DND-41 (cell line): ENCODE results near the gene EFR3B.
A peak's percentile ranks its signal among the peaks of the same experiment; 100 is the strongest.

Experiments used
- ATAC-seq: fragments of 200-7000 bp; cut with Tn5 transposase; 3 replicates; pipeline ENCODE4 v1.9.1; 2021; ENCODE audit warnings: low read depth; ENCODE audit not compliant: insufficient read depth
- DNase-seq: peaks from one replicate; pipeline ENCODE4 v3.0.0-alpha.2; 2020
- H2AFZ ChIP-seq: 2 replicates; pipeline ENCODE4 v1.6.0; 2012; ENCODE audit warnings: low read depth, low read length
- H3K27ac ChIP-seq: 2 replicates; pipeline ENCODE4 v1.5.1; 2012; ENCODE audit warnings: low read length, inconsistent platforms
- H3K27me3 ChIP-seq: fragments of 200-600 bp; sonication (generic); 2 replicates; pipeline ENCODE4 v1.6.0; 2012; ENCODE audit warnings: low read length, mild to moderate bottlenecking, inconsistent platforms; ENCODE audit not compliant: insufficient read depth, poor library complexity
- H3K36me3 ChIP-seq: 2 replicates; pipeline ENCODE4 v1.5.1; 2012; ENCODE audit warnings: low read length, inconsistent platforms; ENCODE audit not compliant: insufficient read depth
- H3K4me1 ChIP-seq: 2 replicates; pipeline ENCODE4 v1.5.1; 2012; ENCODE audit warnings: mild to moderate bottlenecking, low read length; ENCODE audit not compliant: insufficient read depth
- H3K4me2 ChIP-seq: 2 replicates; pipeline ENCODE4 v1.6.0; 2012; ENCODE audit warnings: mild to moderate bottlenecking, moderate library complexity, low read length, inconsistent platforms; ENCODE audit not compliant: insufficient read depth
- H3K4me3 ChIP-seq, 2 experiments: fragments of 200-600 bp in 1 of 2; shearing (Covaris generic) in 1 of 2; 2 replicates each; pipeline ENCODE4 v1.5.1; 2012 to 2016; ENCODE audit warnings: inconsistent platforms in 2 of 2, low read length in 2 of 2, mild to moderate bottlenecking in 2 of 2, low read depth in 1 of 2, moderate library complexity in 1 of 2
- H3K79me2 ChIP-seq: 2 replicates; pipeline ENCODE4 v1.6.0; 2012; ENCODE audit warnings: low read length, inconsistent platforms; ENCODE audit not compliant: insufficient read depth
- H3K9ac ChIP-seq: 2 replicates; pipeline ENCODE4 v1.6.0; 2012; ENCODE audit warnings: low read depth, mild to moderate bottlenecking, inconsistent platforms, low read length, moderate library complexity
- H3K9me3 ChIP-seq: 2 replicates; pipeline ENCODE4 v1.5.1; 2012; ENCODE audit warnings: low read length, moderate library complexity, mild to moderate bottlenecking, inconsistent platforms; ENCODE audit not compliant: insufficient read depth, severe bottlenecking
- H4K20me1 ChIP-seq: 2 replicates; pipeline ENCODE4 v1.6.0; 2012; ENCODE audit warnings: low read length; ENCODE audit not compliant: insufficient read depth
- CTCF ChIP-seq: IDR thresholded peaks from 2 replicates; pipeline ENCODE4 v1.5.1; 2012; ENCODE audit warnings: borderline replicate concordance, low read length, moderate library complexity, mild to moderate bottlenecking; ENCODE audit not compliant: poor library complexity, severe bottlenecking; ENCODE audit errors: extremely low read depth
- EZH2 ChIP-seq: IDR thresholded peaks from 3 replicates; pipeline ENCODE4 v1.6.1; 2012; ENCODE audit warnings: borderline replicate concordance, low read depth, mild to moderate bottlenecking, moderate library complexity, low read length, inconsistent platforms; ENCODE audit not compliant: severe bottlenecking

EFR3B gene

GRCh38 chr2:25065768-25066167, 23.9 kb downstream of the EFR3B start:
- no peak for DNase-seq
- Histone ChIP-seq H3K27ac (no peak overlapping the region), H3K9ac (no peak overlapping the region), H3K4me3 (no peak overlapping the region), H3K4me2 (no peak overlapping the region), H3K9me3 (no peaks in the 10 kb centered on the region), H3K36me3 (no peaks in the 10 kb centered on the region), H3K79me2 (no peaks in the 10 kb centered on the region), H3K4me1 (no peaks in the 10 kb centered on the region), H2AFZ (0 out of 2 replicates have a peak overlapping the region, but pooled peaks have one; percentile 31), H4K20me1 (no peaks in the 10 kb centered on the region), H3K27me3 (no peaks in the 10 kb centered on the region)
- no peak for ATAC-seq
- TF ChIP-seq CTCF, result no peak
- no peak for TF ChIP-seq EZH2

GRCh38 chr2:25066455-25066854, 24.6 kb downstream of the EFR3B start:
- no peak for DNase-seq
- no peaks in the 10 kb centered on the region for H3K9me3 ChIP-seq
- no peak overlapping the region for H3K4me3 ChIP-seq
- TF ChIP-seq EZH2 (no peak), CTCF (no peak)
- H3K27ac ChIP-seq, result no peak overlapping the region
- H3K79me2 ChIP-seq, result no peaks in the 10 kb centered on the region
- ATAC-seq, result no peak
- H4K20me1 ChIP-seq, result no peaks in the 10 kb centered on the region
- H3K27me3 ChIP-seq, result no peaks in the 10 kb centered on the region
- no peak overlapping the region for H3K9ac ChIP-seq
- no peaks in the 10 kb centered on the region for H3K36me3 ChIP-seq
- H2AFZ ChIP-seq, result no peak overlapping the region
- no peaks in the 10 kb centered on the region for H3K4me1 ChIP-seq
- no peak overlapping the region for H3K4me2 ChIP-seq

- Histone ChIP-seq H3K36me3 (no peaks in the 10 kb centered on the region), H3K27ac (no peak overlapping the region), H3K4me3 (no peak overlapping the region), H3K4me1 (no peaks in the 10 kb centered on the region), H2AFZ (no peak overlapping the region), H3K27me3 (no peaks in the 10 kb centered on the region), H3K4me2 (no peak overlapping the region), H3K9ac (no peak overlapping the region), H3K9me3 (no peaks in the 10 kb centered on the region), H3K79me2 (no peaks in the 10 kb centered on the region), H4K20me1 (no peaks in the 10 kb centered on the region)
- ATAC-seq (no peak), DNase-seq (no peak)
- TF ChIP-seq CTCF (no peak), EZH2 (no peak)
Observed at GRCh38 chr2:25068217-25068616, 26.3 kb downstream of the EFR3B start.

- ATAC-seq (no peak), DNase-seq (no peak)
- H3K4me1 ChIP-seq, result no peaks in the 10 kb centered on the region
- no peaks in the 10 kb centered on the region for H3K79me2 ChIP-seq
- no peak overlapping the region for H3K4me3 ChIP-seq
- TF ChIP-seq EZH2 (no peak), CTCF (no peak)
- H3K36me3 ChIP-seq, result no peaks in the 10 kb centered on the region
- H3K9ac ChIP-seq, result no peak overlapping the region
- no peak overlapping the region for H3K4me2 ChIP-seq
- H3K9me3 ChIP-seq, result no peaks in the 10 kb centered on the region
- no peaks in the 10 kb centered on the region for H3K27me3 ChIP-seq
- H3K27ac ChIP-seq, result no peak overlapping the region
- no peaks in the 10 kb centered on the region for H4K20me1 ChIP-seq
- no peak overlapping the region for H2AFZ ChIP-seq
Observed at GRCh38 chr2:25071966-25072365, 30.1 kb downstream of the EFR3B start.
